Activated T-helper 9 cell treated with anti-CD3 and anti-CD28 coated beads, Interleukin-2, amount 50 U/mL, for 16 hours (primary cell): Measurements from ENCODE around the gene RHBDD3.

Experiments used
- DNase-seq: peaks from one replicate; pipeline ENCODE4 v3.0.0-alpha.2; 2020; ENCODE audit warnings: low read depth

The RHBDD3 gene

GRCh38 chr22:29306175-29306834, 38.5 kb upstream of the RHBDD3 start, which contains the start of gene GAS2L1:
Gene GAS2L1 (plus strand): TSS chr22:29306650. CDS start chr22:29308106, 1,456 bp downstream.
- no peak for DNase-seq

DNA sequence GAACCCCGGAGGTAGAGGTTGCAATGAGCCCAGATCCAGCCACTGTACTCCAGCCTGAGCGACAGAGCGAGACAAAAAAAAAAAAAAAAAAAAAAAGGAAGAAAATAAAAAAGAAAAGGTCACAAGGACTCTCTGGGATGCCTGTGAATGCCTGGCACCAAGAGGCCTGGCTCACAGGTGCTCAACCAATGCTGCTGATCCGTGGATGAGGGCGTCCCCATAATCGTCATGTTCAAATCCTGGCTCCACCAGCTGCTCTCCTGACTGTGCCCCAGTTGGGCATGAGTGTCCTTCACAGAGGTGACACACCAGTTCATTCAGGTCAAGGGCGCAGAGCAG, 38.0 kb upstream of the RHBDD3 start:
- no peak for DNase-seq

DNA sequence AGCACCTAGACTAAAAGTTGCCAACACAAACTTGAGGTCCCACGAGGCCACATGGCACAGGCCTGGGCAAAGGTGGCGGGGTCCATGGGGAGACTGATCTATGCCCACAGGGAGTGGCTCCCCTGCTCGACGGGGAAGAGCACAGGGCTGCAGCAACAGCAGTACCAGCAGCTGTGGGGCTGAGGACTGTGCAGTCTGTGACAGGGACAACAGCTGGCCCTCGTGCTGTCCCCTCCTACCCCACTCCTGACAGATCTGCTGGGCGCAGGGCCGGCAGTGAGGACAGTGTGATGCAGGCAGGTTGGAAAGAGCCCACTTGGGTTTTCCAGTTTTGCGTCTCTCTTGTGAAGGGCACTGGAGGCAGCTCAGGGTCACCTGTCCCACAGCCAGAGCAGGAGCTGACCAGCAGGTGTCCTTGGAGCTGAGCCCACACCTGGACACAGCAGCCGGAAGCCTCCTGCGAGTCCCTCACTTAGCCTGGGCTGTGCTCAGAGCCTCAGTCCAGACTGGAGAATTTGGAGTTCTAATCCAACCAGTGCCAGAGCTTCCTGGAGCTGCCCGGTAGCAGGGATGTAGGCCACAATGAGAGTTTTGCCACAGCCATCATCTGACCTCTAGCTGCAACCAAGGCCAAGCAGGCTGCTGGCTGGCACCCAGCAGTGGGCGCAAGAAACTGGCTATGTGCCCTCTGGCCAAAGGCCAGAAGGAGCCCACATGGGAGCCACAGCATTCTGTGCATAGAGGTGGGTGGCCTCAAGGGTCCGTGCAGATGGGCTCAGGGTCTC, 35.1 kb upstream of the RHBDD3 start:
- no peak for DNase-seq

DNA sequence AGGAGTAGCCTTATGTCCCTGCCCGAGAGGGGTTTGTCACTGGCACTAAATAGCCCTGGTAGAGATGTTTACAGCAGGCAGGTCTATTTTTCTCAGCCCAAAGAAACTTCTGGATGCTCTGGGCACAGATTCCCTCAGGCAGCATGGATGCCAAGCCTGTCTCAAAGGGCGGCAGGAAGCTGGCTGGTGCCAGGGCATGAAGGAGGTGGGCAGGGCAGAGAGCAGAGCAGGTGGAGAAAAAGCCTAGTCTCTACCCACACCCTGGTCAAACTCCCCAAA, 34.6 kb upstream of the RHBDD3 start:
- no peak for DNase-seq

DNA sequence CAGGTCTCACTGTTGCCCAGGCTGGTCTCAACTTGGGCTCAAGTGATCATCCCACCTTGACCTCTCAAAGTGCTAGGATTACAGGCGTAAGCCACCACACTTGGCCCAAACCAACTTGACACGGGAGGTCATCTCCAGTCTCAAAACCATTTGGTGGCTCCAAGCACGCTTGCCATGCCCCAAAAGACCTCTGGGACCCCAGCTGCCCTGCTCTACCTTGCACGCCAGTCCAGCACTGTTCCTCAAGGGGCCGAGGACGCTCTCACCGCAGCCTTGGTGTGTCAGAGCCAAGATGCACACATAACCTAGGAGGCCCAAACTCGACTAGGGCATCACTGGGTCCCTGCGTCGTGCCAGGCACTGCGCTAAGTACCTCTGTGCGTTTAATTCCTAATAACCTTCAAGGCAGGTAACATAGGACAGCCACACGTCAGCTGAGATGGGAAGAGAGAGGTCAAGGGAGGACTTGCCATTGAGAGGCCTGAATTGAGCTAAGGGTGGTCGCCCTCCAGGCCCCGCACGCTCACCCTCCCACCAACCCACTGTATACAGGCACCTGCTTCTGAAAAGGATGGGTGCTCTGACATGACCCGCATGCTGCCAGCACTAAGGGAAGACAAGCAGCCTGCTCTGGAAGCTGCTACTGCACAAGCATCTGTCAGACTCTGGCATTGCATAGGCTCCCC, 34.1 kb upstream of the RHBDD3 start:
- no peak for DNase-seq

GRCh38 chr22:29300807-29301601, 33.2 kb upstream of the RHBDD3 start:
- DNase-seq, result no peak

DNA sequence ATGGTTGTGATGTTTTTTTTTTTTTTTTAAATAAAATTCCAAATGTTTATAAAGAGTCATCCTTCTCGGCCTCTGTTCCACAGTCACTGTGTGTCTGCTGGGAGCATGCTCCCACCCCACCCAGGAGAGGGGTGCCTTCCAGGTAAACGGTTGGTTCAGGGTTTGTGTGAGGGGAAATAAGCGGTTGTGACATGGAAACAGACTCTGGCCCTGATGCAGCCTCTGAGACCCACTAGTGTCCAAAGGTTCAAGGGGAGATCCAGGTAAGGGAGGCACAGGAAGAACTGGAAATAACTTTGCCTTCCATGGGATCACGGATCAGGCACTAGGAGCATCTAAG, 32.7 kb upstream of the RHBDD3 start:
- no peak for DNase-seq

GRCh38 chr22:29299136-29299900, 31.5 kb upstream of the RHBDD3 start:
- no peak for DNase-seq

- DNase-seq, result no peak
Observed at GRCh38 chr22:29298641-29299040, 30.9 kb upstream of the RHBDD3 start.

GRCh38 chr22:29292379-29292778, 24.6 kb upstream of the RHBDD3 start:
- DNase-seq, result no peak

- DNase-seq, result no peak
Observed at GRCh38 chr22:29291215-29291614, 23.4 kb upstream of the RHBDD3 start.

DNA sequence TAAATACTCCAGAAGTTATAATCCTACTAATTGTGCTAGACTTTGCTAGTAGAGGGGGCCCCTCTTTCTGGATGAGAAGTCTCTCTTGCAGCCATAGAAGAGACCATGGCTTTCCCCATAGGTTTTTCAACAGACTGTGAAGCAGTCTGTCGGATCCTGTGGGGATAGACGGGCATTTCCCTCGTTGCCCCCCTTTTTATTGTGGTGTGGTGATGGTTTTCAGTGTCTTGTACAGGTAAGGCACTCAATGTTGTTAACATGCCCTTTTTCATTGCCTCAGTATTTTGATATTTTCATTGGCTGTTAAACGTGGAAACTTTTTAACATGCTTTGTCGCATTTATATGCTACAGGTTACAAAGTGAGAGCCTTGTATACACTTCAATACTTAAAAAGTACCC, 22.3 kb upstream of the RHBDD3 start:
- no peak for DNase-seq

DNA sequence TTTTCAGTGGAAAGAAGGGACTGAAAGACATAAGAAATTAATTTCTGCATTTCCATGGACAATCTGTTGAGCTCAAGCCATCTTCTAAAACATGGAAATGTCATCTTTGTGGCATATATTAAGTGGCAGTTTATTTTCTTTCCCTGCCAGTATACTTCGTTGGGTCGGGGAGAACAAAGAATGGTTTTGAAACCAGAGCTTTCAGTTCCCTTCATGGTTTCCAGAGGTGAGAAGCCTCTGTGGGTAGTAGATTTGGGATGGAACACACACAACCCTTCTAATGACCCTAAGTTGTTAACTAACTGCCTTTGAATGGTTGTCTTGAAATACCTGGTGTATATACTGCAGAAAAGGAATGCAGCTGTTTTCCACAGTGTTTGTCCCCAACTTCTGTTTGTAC, 21.1 kb upstream of the RHBDD3 start:
- no peak for DNase-seq

GRCh38 chr22:29284196-29284595, 16.4 kb upstream of the RHBDD3 start:
- DNase-seq, result no peak

DNA sequence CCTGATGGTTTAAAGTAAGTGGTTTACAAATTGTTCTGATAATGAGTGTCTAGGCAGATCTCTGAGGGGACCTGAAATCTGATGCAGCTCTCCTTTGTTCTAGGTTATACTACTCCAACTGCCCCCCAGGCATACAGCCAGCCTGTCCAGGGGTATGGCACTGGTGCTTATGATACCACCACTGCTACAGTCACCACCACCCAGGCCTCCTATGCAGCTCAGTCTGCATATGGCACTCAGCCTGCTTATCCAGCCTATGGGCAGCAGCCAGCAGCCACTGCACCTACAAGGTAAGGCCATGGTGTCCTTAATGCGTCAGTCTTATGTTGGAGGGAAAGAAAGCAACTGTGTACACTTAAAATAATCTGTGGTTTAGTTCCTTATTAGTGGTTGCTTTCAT, 10.1 kb upstream of the RHBDD3 start:
- DNase-seq, result no peak

DNA sequence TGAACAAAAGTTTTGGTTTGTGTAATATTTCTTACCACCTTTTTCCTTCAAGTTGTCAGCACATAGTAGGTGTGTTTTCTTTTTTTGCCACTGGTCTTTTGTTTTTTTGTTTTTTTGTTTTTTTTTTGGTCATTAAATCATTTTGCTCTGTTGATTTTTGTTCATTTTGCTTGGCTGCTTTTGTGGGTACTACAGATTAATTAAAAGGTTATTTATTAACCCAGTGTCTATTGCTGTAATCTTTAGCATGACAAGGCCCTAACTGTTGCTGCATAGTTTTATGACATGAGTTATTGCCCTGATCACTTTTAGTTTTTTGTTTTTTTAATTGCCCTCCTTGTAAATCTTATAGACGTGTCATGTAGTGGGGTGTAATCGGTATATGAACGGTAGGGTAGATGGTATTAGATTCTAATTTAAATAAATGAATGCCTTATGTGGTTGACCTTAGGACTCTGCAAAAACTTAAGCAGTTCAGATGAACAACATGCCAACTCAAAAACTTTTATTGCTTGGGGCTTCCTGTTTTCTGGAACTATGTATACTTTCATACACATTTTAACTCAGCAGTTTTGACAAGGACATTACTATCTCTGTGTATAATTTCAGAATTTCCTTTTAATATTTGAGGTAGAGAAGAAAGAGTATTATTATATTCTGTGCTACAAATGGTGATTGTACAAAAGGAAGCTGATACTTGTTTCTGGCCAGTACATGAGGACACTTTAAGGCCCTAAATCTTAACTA, 8.2 kb upstream of the RHBDD3 start:
- no peak for DNase-seq

GRCh38 chr22:29275167-29275566, 7.4 kb upstream of the RHBDD3 start:
- no peak for DNase-seq

GRCh38 chr22:29272624-29273023, 4.8 kb upstream of the RHBDD3 start:
- DNase-seq, result no peak

DNA sequence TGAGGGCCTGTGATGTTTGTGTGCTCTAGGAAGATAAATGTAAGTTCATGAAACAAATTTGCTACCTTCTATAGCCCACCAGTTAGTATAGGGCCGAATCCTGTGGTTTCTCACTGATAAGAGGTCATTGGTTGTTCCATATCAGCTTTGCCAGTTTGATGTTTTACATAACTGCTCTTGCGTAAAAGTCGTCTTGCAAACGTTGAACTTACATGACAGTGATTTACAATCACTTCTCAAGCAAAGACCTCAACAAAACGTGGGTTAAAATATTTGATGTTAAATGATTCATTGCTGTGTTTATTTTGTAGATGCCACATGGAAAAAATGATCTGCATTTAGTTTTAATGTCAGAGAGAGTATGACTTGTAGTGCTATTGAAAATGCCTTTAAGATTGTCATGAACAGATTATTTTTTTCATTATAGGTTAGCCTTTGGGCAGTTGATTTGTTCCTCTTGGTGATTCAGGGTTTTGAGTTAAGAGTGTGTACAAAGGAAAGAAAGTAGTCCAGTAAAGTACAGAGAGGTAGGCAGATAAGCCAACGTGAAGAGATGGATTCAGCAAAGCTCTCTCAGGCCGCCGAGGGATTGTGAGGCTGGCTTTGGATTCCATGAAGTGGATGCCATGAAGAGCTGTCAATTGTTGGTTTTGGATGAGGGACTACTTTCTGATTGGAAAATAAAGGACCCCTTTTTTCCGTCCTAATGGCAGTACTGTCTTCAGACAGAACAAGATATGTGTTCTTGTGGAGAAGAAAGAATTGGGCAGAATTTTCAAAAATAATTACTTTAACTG, 2.9 kb upstream of the RHBDD3 start:
- DNase-seq, result no peak

- DNase-seq, result no peak
Observed at GRCh38 chr22:29269731-29270474, 2.1 kb upstream of the RHBDD3 start.
